GM21723 (cell line): ENCODE results near the gene TCF7L2.
"Not testable (repeated sequence)": the region's sequence is repeated elsewhere in the genome, so short reads cannot be mapped to it uniquely, and the experiment has no call there.

Experiments
- ATAC-seq: cut with Tn5 transposase; IDR thresholded peaks from one replicate; pipeline ENCODE4 v1.9.1; 2021; ENCODE audit warnings: mild to moderate bottlenecking, moderate library complexity; ENCODE audit not compliant: unreplicated experiment

TCF7L2 gene

GRCh38 chr10:113089551-113089950, 139.5 kb downstream of the TCF7L2 start:
- no peak for ATAC-seq

- no peak for ATAC-seq
Measured at GRCh38 chr10:113091920-113092319, 141.9 kb downstream of the TCF7L2 start.

- peak; percentile 55 for ATAC-seq
Measured at GRCh38 chr10:113093188-113094113, 143.4 kb downstream of the TCF7L2 start.

- peak; percentile 85 for ATAC-seq
Measured at GRCh38 chr10:113094114-113094486, 144.1 kb downstream of the TCF7L2 start.

GRCh38 chr10:113095419-113096127, 145.5 kb downstream of the TCF7L2 start:
- ATAC-seq: no peak

- no peak for ATAC-seq
Measured at GRCh38 chr10:113096128-113096996, 146.3 kb downstream of the TCF7L2 start.

GRCh38 chr10:113097036-113097435, 147.0 kb downstream of the TCF7L2 start:
- no peak for ATAC-seq

GRCh38 chr10:113099431-113100183, 149.6 kb downstream of the TCF7L2 start:
- ATAC-seq: no peak

- no peak for ATAC-seq
Measured at GRCh38 chr10:113100281-113100680, 150.2 kb downstream of the TCF7L2 start.

GRCh38 chr10:113103131-113103840, 153.2 kb downstream of the TCF7L2 start:
- ATAC-seq: no peak

- ATAC-seq: no peak
Measured at GRCh38 chr10:113104047-113104446, 154.0 kb downstream of the TCF7L2 start.

GRCh38 chr10:113108194-113108835, 158.3 kb downstream of the TCF7L2 start:
- ATAC-seq: no peak

- ATAC-seq: no peak
Measured at GRCh38 chr10:113108948-113109347, 158.9 kb downstream of the TCF7L2 start.

- ATAC-seq: not testable (repeated sequence)
Measured at GRCh38 chr10:113109482-113109881, 159.4 kb downstream of the TCF7L2 start.

- ATAC-seq: no peak
Measured at GRCh38 chr10:113111260-113111659, 161.2 kb downstream of the TCF7L2 start.

GRCh38 chr10:113111900-113112853, 162.1 kb downstream of the TCF7L2 start:
- ATAC-seq: no peak

GRCh38 chr10:113113241-113113640, 163.2 kb downstream of the TCF7L2 start:
- no peak for ATAC-seq

GRCh38 chr10:113113918-113114317, 163.9 kb downstream of the TCF7L2 start:
- ATAC-seq: no peak
